Measurements from ENCODE around the gene GARIN1A.

DNA sequence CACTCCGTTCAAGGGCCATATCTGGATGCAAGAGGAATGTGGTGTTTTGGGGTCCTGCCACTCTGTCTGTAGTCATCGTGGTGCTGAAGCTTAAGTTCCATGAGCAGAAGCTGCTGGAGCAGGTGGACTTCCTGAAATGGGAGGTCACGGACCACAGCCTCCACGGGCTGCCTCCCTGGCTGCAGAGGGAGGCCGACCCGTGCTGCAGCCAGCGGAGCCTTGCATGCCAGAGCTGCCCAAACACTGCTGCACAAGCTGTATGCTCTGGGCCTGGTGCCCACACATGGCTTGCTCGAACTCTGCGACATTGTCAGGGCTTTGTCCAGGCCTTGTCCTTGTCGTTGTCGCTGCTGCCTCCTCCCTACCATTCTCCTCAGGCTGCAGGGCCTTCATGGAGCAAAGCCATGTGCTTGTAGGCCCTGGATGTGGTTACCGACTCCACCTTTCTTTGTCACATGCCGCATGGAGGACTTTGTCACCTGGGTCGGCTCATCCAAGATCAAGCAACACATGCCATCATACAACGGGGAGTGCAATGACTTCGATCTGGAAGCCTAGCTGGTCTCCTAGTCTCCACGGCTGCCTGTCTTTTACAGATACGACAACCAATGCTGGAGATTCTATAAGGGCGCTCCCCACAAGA lies 21.4 kb downstream of the GARIN1A start:
- TF ChIP-seq CTCF (IDR thresholded peaks at IDR 0.05; ENCODE audit: low read length) = no peak
- TF ChIP-seq EZH2 (IDR thresholded peaks at IDR 0.05; ENCODE audit: borderline replicate concordance, low read length) = no peak

Measured in OCI-LY1 (cell line).